Small intestine (tissue), 7 donors: ENCODE measurements around the gene ALDH3B1. TPM values are rescaled to one million over a fixed set of nuclear protein-coding genes. Genes with fewer than 3 reads are reported as not detected.

Experiments
- DNase-seq, 2 donors: peaks; one replicate each; pipeline versions ENCODE4 v3.0.0 to v3.0.0-alpha.2; 2013
- FAIRE-seq: peaks from 2 replicates; lab custom pipeline; 2012; peaks lifted over from hg19 to GRCh38; lab: Jason Lieb, UNC
- H3K27ac ChIP-seq, 3 donors: one replicate each; pipeline ENCODE4 v1.5.1; 2013; ENCODE audit warnings: low read length in 2 of 3, mild to moderate bottlenecking in 2 of 3, control low read depth in 1 of 3, inconsistent platforms in 1 of 3, low read depth in 1 of 3, moderate library complexity in 1 of 3
- H3K27me3 ChIP-seq, 3 donors: one replicate each; pipeline ENCODE4 v1.6.1; 2013; ENCODE audit warnings: low read length in 3 of 3, inconsistent platforms in 1 of 3; ENCODE audit not compliant: control insufficient read depth in 3 of 3, insufficient read depth in 3 of 3
- H3K36me3 ChIP-seq, 3 donors: one replicate each; pipeline ENCODE4 v1.6.1; 2013; ENCODE audit warnings: low read length in 3 of 3, inconsistent platforms in 1 of 3, low read depth in 1 of 3, mild to moderate bottlenecking in 1 of 3, moderate library complexity in 1 of 3; ENCODE audit not compliant: control insufficient read depth in 3 of 3, insufficient read depth in 2 of 3
- H3K4me1 ChIP-seq, 3 donors: one replicate each; pipeline ENCODE4 v1.6.1; 2013; ENCODE audit warnings: low read length in 2 of 3, inconsistent platforms in 1 of 3, low read depth in 1 of 3, mild to moderate bottlenecking in 1 of 3, moderate library complexity in 1 of 3; ENCODE audit not compliant: control insufficient read depth in 3 of 3, insufficient read depth in 2 of 3
- H3K4me3 ChIP-seq, 3 donors: one replicate each; pipeline ENCODE4 v1.5.1; 2013; ENCODE audit warnings: low read length in 3 of 3, control low read depth in 1 of 3, inconsistent platforms in 1 of 3, low read depth in 1 of 3, mild to moderate bottlenecking in 1 of 3, moderate library complexity in 1 of 3
- H3K9me3 ChIP-seq, 2 donors: one replicate each; pipeline ENCODE4 v1.6.1; 2013; ENCODE audit warnings: low read depth in 1 of 2, low read length in 1 of 2; ENCODE audit not compliant: control insufficient read depth in 2 of 2, insufficient read depth in 1 of 2
- WGBS, 3 donors: extraction: QIAGEN DNeasy Blood & Tissue Kit; methylation state at CpG; one replicate each; pipeline ENCODE4 v1.1.7; 2013; 5-methylcytosine and 5-hydroxymethylcytosine counted together
- polyA plus RNA-seq, 4 donors: library from polyadenylated mRNA; stranded (reverse) in 3 of 4; unstranded in 1 of 4; fragments of 200-250 nt in 3 of 4; fragments of 120-200 nt in 1 of 4; gene quantifications; one replicate each; pipeline versions ENCODE4 v1.2.1 to v1.2.3, GENCODE V29; 2013
- donor health status: healthy with polysubstance abuse.
- donor health status: control.
- donor health status: control.
- donor health status: Bipolar disorder and iron deficiency.
- donor health status: healthy.

ALDH3B1 gene
- polyA plus RNA-seq, 4 donors, result 14.4 to 28.1 (median 21.6) TPM

GRCh38 chr11:68008381-68009337, 1.5 kb upstream of the ALDH3B1 start:
- Histone ChIP-seq H3K9me3 (no peaks in the 10 kb centered on the region), H3K4me1 (peaks cover 0 to 44% (median 2%) of the 10 kb centered on the region in 3 donors), H3K27ac (peak overlapping the region; percentile 88 to 97 (median 97)), H3K36me3 (peaks cover 0 to 2% (median 0%) of the 10 kb centered on the region in 3 donors), H3K4me3 (peak overlapping the region in 1 of 3 donors; percentile 9), H3K27me3 (no peaks in the 10 kb centered on the region)
- WGBS, 3 donors, result 26 to 59% (median 40%) methylated on average over 22 to 27 of the region's 27 CpGs
- DNase-seq (peak in 1 of 2 donors; percentile 79), FAIRE-seq (no peak)

- Histone ChIP-seq H3K36me3 (peaks cover 0 to 4% (median 0%) of the 10 kb centered on the region in 3 donors), H3K4me3 (peak overlapping the region in 2 of 3 donors; percentile 33 to 42), H3K4me1 (peaks cover 0 to 45% (median 2%) of the 10 kb centered on the region in 3 donors), H3K9me3 (no peaks in the 10 kb centered on the region), H3K27me3 (no peaks in the 10 kb centered on the region), H3K27ac (peak overlapping the region; percentile 88 to 97 (median 97))
- FAIRE-seq, result no peak
- DNase-seq, result peak in 1 of 2 donors; percentile 59
- WGBS, 3 donors, result 24 to 45% (median 39%) methylated on average over 12 of the region's 12 CpGs
These were observed 587 bp upstream of the ALDH3B1 start for GRCh38 chr11:68009391-68010089.

- FAIRE-seq, result no peak
- H3K27me3 ChIP-seq, result no peaks in the 10 kb centered on the region
These were observed 1.2 kb downstream of the ALDH3B1 start for GRCh38 chr11:68011051-68011943.

GRCh38 chr11:68012044-68012842, 2.1 kb downstream of the ALDH3B1 start:
- H3K27ac ChIP-seq, result peak overlapping the region in 1 of 3 donors; percentile 20
- DNase-seq (no peak), FAIRE-seq (no peak)
- H3K4me3 ChIP-seq, result no peak overlapping the region
- H3K9me3 ChIP-seq, result no peaks in the 10 kb centered on the region
- 81 to 86% (median 83%) methylated on average over 17 of the region's 17 CpGs for WGBS, 3 donors
- peaks cover 0 to 15% (median 0%) of the 10 kb centered on the region in 3 donors for H3K36me3 ChIP-seq
- H3K4me1 ChIP-seq, result peaks cover 0 to 60% (median 5%) of the 10 kb centered on the region in 3 donors
- no peaks in the 10 kb centered on the region for H3K27me3 ChIP-seq

More at GRCh38 chr11:68011051-68011943, 1.2 kb downstream of the ALDH3B1 start:
- WGBS, 3 donors, result 69 to 78% (median 74%) methylated on average over 16 of the region's 16 CpGs
- peak overlapping the region in 1 of 3 donors; percentile 18 for H3K4me3 ChIP-seq
- peaks cover 0 to 51% (median 5%) of the 10 kb centered on the region in 3 donors for H3K4me1 ChIP-seq
- H3K9me3 ChIP-seq, result no peaks in the 10 kb centered on the region
- H3K27ac ChIP-seq, result peak overlapping the region; percentile 88 to 97 (median 97)
- H3K36me3 ChIP-seq, result peaks cover 0 to 14% (median 0%) of the 10 kb centered on the region in 3 donors
- DNase-seq, result no peak

GRCh38 chr11:68012843-68013610, 2.9 kb downstream of the ALDH3B1 start:
- H3K4me3 ChIP-seq, result no peak overlapping the region
- peaks cover 0 to 61% (median 4%) of the 10 kb centered on the region in 3 donors for H3K4me1 ChIP-seq
- H3K27ac ChIP-seq, result peak overlapping the region in 1 of 3 donors; percentile 20
- FAIRE-seq (no peak), DNase-seq (no peak)
- WGBS, 3 donors, result 75 to 80% (median 80%) methylated on average over 14 to 16 of the region's 16 CpGs
- no peaks in the 10 kb centered on the region for H3K9me3 ChIP-seq
- H3K27me3 ChIP-seq, result no peaks in the 10 kb centered on the region
- peaks cover 0 to 15% (median 0%) of the 10 kb centered on the region in 3 donors for H3K36me3 ChIP-seq

GRCh38 chr11:68013611-68014156, 3.6 kb downstream of the ALDH3B1 start:
- Histone ChIP-seq H3K4me1 (peaks cover 0 to 56% (median 3%) of the 10 kb centered on the region in 3 donors), H3K4me3 (no peak overlapping the region), H3K27ac (peak overlapping the region in 2 of 3 donors; percentile 89), H3K36me3 (peaks cover 0 to 18% (median 0%) of the 10 kb centered on the region in 3 donors), H3K9me3 (no peaks in the 10 kb centered on the region), H3K27me3 (no peaks in the 10 kb centered on the region)
- 90 to 93% (median 91%) methylated on average over 14 of the region's 14 CpGs for WGBS, 3 donors
- DNase-seq, result no peak
- FAIRE-seq, result no peak
